Lower leg skin (tissue), 4 donors: ENCODE results near the gene EN2. TPM values are rescaled to one million over a fixed set of nuclear protein-coding genes. Genes with fewer than 3 reads are reported as not detected.
A peak's percentile ranks its signal among the peaks of the same experiment; 100 is the strongest.

Source experiments
- DNase-seq, 2 donors: peaks; one replicate each; pipeline ENCODE4 v3.0.0-alpha.2; 2019; ENCODE audit warnings: low spot score in 2 of 2
- H3K4me3 ChIP-seq: fragments of 200-600 bp; sonication (generic); 2 replicates; pipeline ENCODE4 v1.5.1; 2017; ENCODE audit warnings: mild to moderate bottlenecking, low read depth; ENCODE audit not compliant: poor library complexity, severe bottlenecking
- CTCF ChIP-seq, 3 donors: fragments of 450-650 bp; IDR thresholded peaks; one replicate each; pipeline ENCODE4 v1.5.1; 2016; ENCODE audit warnings: antibody characterized with exemption in 3 of 3, mild to moderate bottlenecking in 3 of 3, moderate library complexity in 2 of 3
- POLR2A ChIP-seq, 2 donors: fragments of 450-650 bp; IDR thresholded peaks; one replicate each; pipeline ENCODE4 v1.6.1; 2016 to 2017; ENCODE audit warnings: antibody characterized with exemption in 2 of 2, mild to moderate bottlenecking in 1 of 2, moderate library complexity in 1 of 2
- WGBS, 2 donors: methylation state at CpG; one replicate each; pipeline ENCODE4 v1.1.5; 2018; 5-methylcytosine and 5-hydroxymethylcytosine counted together
- intact Hi-C: fragments of 100-400 bp; cut with DNase I; formaldehyde crosslinking; loops from one replicate; pipeline ENCODE4 v1.15.0; 2023; ENCODE audit warnings: low total_unique reads
- total RNA-seq, 4 donors: library from RNA; depleted of rRNA; stranded (reverse); fragments of >200 nt; gene quantifications; one replicate each; pipeline ENCODE4 v1.1.0, GENCODE V29; 2016

EN2 gene
- total RNA-seq, 4 donors from 2014 or later: 0.04 to 0.52 TPM; not detected in 2

DNA sequence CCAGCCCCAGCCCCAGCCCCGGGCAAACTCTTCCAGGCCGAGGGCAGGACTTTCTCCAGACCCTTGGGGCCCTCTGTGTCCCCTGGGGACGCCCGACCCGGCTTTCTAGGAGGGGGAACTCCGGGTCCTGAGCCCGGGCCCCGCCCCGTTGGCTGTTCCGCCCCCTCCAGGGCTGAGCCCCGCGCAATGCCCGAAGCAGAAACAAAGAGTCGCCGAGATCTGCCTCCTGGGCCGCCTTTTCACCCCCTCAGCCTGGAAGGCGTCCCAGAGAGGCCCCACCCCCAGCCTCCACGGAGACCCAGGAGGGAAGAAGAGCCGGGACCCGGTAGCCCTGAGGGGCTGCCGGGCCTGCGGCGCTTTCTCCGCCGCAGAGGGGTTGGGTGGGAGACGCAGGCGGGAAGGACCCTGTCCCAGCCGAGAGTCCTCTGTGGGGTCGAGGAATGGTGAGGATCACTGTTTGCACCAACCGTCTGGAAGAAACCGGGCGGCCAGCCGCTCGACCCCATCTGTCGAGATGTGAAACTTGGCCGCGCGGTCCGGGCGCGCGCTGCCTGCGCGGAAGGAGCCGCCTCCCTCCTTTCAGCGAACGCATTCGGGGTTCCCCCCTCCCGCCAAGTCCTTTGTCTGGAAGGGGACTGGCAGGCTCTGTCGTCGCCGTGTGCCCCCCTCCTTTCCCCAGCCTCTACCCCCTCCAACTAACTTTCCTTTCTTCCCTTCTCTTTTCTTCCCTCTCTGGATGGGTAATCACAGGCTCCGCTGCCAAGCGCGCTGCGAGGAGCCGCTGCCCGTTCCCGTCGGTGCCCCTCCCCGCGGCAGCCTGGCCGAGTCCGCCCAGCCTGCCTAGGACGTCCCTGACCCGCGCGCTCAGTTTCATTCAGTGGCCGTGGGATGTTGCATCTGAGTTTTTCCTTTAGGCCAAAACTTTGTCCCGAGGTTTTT, 10.2 kb downstream of the EN2 start:
- intact Hi-C loops: no loop called here

DNA sequence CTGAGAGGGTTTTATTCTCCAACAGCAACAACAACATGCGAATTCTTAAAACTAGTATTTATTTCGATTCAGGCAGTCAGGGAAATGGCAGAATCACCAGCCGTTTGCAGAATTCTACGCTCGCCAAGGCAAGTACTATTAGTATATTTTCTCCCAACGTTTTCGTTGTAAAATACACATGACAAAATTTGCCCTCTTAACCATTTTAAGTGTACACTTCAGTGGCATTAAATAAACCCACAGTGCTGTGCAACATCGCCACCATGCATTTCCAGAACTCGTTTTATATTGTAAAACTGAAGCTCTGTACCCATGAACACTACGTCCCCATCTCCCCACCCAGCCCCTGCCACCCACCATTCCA, 10.8 kb downstream of the EN2 start:
- intact Hi-C loops: no loop called here
- TF ChIP-seq CTCF (IDR thresholded peaks at IDR 0.05): no peak
- no peak for TF ChIP-seq POLR2A (IDR thresholded peaks at IDR 0.05)
- no peak for DNase-seq
- WGBS, 2 donors: 10 to 14% methylated on average over 10 of the region's 10 CpGs
- no peak overlapping the region for H3K4me3 ChIP-seq

More for the DNA sequence above, 10.2 kb downstream of the EN2 start:
- DNase-seq: peak in 1 of 2 donors; percentile 84
- no peak for TF ChIP-seq POLR2A (IDR thresholded peaks at IDR 0.05)
- TF ChIP-seq CTCF (IDR thresholded peaks at IDR 0.05): no peak
- WGBS, 2 donors: 2% methylated on average over 44 to 65 of the region's 70 CpGs
- H3K4me3 ChIP-seq: no peak overlapping the region

DNA sequence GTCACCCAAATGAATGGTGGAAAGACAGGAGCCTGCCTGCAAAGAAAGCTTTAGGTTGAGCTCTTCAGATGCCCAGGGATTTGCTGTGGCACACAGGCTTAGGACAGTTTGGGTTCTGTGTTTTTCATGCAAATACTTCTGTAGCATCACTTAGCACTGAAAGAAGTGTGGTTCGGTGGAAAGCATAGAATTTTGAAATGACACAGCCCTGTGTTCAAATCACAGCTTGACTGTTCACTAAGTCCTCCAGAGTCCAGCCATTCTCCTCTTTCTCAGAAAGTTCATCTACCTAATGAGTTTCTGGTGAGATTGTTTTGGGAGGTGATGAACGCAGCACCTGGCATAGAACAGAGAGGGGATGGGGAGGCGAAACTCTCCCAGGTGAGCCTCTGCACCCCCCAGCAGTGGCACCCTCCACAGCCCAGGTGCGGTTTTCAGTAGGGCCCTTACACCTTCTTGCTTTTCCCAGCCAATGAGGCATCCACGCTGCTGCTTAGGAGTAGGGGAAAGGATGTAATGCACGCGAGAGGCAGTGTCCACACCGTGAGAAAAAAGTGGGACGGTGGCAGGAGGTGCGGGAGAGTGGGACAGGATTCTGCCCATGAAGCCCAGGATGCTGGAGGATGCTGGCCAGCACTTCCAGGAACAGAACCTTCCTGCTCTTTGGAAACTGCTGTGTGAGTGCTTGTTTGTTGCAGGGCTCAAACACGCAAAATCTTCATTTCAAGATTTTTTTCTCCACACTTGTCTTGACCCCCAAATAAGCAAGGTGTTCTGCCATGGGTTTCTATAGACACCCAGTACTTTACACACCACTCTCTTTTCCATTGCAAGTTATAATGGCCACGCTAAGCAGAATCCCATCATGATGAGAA, 11.6 kb downstream of the EN2 start:
- WGBS, 2 donors: 22 to 23% methylated on average over 12 of the region's 12 CpGs
- intact Hi-C loops: no loop called here
- no peak overlapping the region for H3K4me3 ChIP-seq
- no peak for TF ChIP-seq CTCF (IDR thresholded peaks at IDR 0.05)
- TF ChIP-seq POLR2A (IDR thresholded peaks at IDR 0.05): no peak
- DNase-seq: no peak

GRCh38 chr7:155470186-155470487, 12.2 kb downstream of the EN2 start:
- TF ChIP-seq POLR2A (IDR thresholded peaks at IDR 0.05) (no peak), CTCF (IDR thresholded peaks at IDR 0.05) (no peak)
- 31 to 34% methylated on average over 8 of the region's 8 CpGs for WGBS, 2 donors
- no peak for DNase-seq
- no peak overlapping the region for H3K4me3 ChIP-seq
- intact Hi-C loops: no loop called here

DNA sequence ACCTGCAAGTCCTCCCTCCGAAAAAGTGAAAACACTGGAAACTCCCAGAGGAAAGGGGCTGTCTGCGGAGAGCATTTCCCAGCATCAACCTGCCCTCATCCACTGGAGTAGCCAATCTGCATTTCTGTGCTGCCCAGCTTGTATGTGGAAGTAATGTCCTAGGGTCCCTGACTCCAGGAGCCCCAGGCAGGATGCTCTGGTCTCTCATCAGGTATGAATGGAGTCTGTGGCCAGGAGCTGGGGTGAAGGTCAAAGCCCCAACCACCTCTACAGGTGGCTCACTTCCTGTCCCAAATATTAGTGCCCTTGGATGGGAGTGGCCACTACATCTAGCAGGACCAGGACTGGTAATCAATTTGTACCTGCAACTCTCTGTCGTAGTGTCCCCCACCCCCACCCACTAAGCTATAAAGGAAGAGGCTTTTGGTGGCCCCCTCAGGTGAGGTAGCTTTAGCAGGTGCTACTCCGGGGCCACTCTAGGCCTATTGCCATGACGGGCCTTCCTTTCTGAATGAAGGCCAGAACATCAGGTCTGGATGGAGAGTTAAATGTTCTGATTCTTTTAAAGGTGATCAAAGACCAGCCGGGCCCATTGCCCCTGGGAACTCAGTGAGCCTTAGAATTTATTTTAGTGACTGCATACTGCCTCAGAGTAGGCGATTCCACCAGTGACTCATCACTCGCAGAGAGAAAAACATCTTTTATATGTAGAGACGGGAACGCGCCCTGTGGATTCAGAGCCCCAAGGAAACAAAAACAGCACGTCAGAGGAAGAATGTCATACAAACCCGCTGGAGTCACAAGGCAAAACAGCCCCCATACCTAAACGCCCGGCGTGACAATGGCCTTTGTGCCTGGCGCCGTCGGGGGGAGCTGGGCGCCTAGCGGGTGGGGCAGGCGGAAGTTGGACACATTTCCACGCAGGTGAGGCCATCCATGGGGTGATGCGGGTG, 13.0 kb downstream of the EN2 start:
- no peak for DNase-seq
- no peak overlapping the region for H3K4me3 ChIP-seq
- WGBS, 2 donors: 4 to 5% methylated on average over 24 of the region's 24 CpGs
- intact Hi-C loops: no loop called here
- TF ChIP-seq POLR2A (IDR thresholded peaks at IDR 0.05) (no peak), CTCF (IDR thresholded peaks at IDR 0.05) (no peak)
